Measurements from ENCODE around the gene PUDP.

PUDP gene

DNA sequence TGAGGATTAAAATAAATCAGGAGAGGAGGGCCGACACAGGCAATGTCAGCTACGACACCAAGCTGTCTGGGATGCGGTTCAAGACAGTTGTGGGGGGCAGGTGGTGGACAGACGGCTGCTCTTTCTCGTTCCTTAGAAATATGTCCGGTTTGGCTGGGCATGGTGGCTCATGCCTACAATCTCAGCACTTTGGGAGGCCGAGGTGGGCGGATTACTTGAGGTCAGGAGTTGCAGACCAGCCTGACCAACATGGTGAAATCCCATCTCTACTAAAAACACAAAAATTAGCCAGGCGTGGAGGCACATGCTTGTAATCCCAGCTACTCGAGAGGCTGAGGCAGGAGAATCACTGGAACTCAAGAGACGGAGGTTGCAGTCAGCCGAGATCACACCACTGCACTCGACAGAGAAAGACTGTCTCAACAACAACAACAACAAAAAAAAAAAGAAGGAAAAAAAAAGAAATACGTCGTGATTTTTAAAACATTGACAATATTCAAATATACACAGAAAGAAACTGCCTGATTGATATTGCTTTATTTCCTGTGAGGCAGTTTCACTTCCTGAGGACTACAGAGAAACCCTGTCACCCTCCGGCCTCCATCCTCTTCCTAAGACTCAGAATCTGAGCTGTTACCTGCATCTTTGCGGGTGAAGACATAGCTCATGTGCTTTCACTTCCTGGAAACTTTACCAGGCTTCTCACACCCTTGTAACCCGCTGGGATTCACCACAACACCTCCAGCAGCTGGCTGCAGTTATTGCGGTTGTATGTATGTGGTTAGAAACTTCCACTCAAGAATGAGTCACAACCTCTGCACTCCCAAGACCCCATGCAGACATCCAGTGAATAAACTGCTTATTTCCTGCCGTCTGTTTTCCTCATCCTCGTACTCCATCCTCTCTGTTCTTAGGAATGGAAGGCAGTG is 64.2 kb downstream of the PUDP start:
- peak in 1 of 2 donors; percentile 27 for DNase-seq
- no peak overlapping the region for H4K8ac ChIP-seq (ENCODE audit: low read depth, low read length)
- H3K9me3 ChIP-seq (ENCODE audit: insufficient read depth, low read depth, low read length) = no peaks in the 10 kb centered on the region
- no peak overlapping the region for H2BK5ac ChIP-seq (ENCODE audit: low read depth, low read length, poor library complexity)
- no peak overlapping the region for H4K91ac ChIP-seq (ENCODE audit: low read depth, low read length)
- H2AK5ac ChIP-seq (ENCODE audit: low read length) = no peak overlapping the region
- peaks cover 6 to 9% of the 10 kb centered on the region in 2 experiments for H3K4me1 ChIP-seq (ENCODE audit: control insufficient read depth in 1 of 2, insufficient read depth in 2 of 2, low read length in 2 of 2)
- H3K4me3 ChIP-seq (ENCODE audit: low read depth, low read length) = no peak overlapping the region
- H2BK120ac ChIP-seq (ENCODE audit: insufficient read depth, low read length, poor library complexity) = no peak overlapping the region
- H3K14ac ChIP-seq (ENCODE audit: low read length) = no peak overlapping the region
- H3K27ac ChIP-seq (ENCODE audit: low read depth, low read length) = no peak overlapping the region
- H3K18ac ChIP-seq (ENCODE audit: low read length) = no peak overlapping the region
- H3K4ac ChIP-seq (ENCODE audit: low read depth, low read length) = no peak overlapping the region
- H3K27me3 ChIP-seq (ENCODE audit: insufficient read depth, low read length) = no peaks in the 10 kb centered on the region
- no peak overlapping the region for H2BK12ac ChIP-seq (ENCODE audit: low read length)
- no peak overlapping the region for H4K12ac ChIP-seq (ENCODE audit: low read depth, low read length)
- no CpG with 5 or more reads among the region's 21 CpGs for WGBS (ENCODE audit: extremely low coverage, insufficient coverage, insufficient read length)
- no peak overlapping the region for H2AFZ ChIP-seq (ENCODE audit: insufficient read depth, low read length, poor library complexity)
- peaks cover 1 to 2% of the 10 kb centered on the region in 2 experiments for H3K36me3 ChIP-seq (ENCODE audit: control insufficient read depth in 1 of 2, insufficient read depth in 2 of 2, low read length in 2 of 2)
- no peak overlapping the region for H3K4me2 ChIP-seq (ENCODE audit: low read length)
- no peaks in the 10 kb centered on the region for H3K79me1 ChIP-seq (ENCODE audit: low read length)
- no peak overlapping the region for H3K23ac ChIP-seq (ENCODE audit: low read length)
- no peaks in the 10 kb centered on the region for H3K79me2 ChIP-seq (ENCODE audit: control insufficient read depth, insufficient read depth, low read length, poor library complexity)
- H3K9ac ChIP-seq (ENCODE audit: low read length) = no peak overlapping the region

DNA sequence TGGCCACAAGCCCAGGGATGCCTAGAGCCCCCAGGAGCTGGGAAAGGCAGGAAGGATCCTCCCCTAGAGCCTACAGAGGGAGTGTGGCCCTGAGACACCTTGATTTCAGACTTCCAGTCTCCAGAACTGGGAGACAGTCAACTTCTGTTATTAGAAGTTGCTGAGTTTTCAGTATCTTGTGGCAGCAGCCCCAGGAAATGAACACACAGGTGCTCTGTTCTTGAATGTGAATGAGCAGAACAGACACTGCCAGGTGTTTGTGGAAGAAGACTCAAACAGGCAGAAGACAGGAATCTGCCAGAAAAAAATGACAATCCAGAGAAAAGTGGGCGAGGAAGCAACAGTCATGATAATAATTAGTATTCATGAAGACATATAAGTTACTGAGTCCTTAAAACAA is 64.9 kb downstream of the PUDP start:
- no peak overlapping the region for H2BK120ac ChIP-seq (ENCODE audit: insufficient read depth, low read length, poor library complexity)
- no peak overlapping the region for H3K27ac ChIP-seq (ENCODE audit: low read depth, low read length)
- H3K4ac ChIP-seq (ENCODE audit: low read depth, low read length) = no peak overlapping the region
- H2BK5ac ChIP-seq (ENCODE audit: low read depth, low read length, poor library complexity) = no peak overlapping the region
- H3K79me2 ChIP-seq (ENCODE audit: control insufficient read depth, insufficient read depth, low read length, poor library complexity) = no peaks in the 10 kb centered on the region
- H3K79me1 ChIP-seq (ENCODE audit: low read length) = no peaks in the 10 kb centered on the region
- H3K4me3 ChIP-seq (ENCODE audit: low read depth, low read length) = no peak overlapping the region
- H3K9me3 ChIP-seq (ENCODE audit: insufficient read depth, low read depth, low read length) = no peaks in the 10 kb centered on the region
- no peak overlapping the region for H2AFZ ChIP-seq (ENCODE audit: insufficient read depth, low read length, poor library complexity)
- H2AK5ac ChIP-seq (ENCODE audit: low read length) = no peak overlapping the region
- no peak overlapping the region for H3K14ac ChIP-seq (ENCODE audit: low read length)
- H3K23ac ChIP-seq (ENCODE audit: low read length) = no peak overlapping the region
- no peaks in the 10 kb centered on the region for H3K27me3 ChIP-seq (ENCODE audit: insufficient read depth, low read length)
- no peak overlapping the region for H4K8ac ChIP-seq (ENCODE audit: low read depth, low read length)
- DNase-seq = no peak
- H3K36me3 ChIP-seq (ENCODE audit: control insufficient read depth in 1 of 2, insufficient read depth in 2 of 2, low read length in 2 of 2) = peaks cover 1 to 2% of the 10 kb centered on the region in 2 experiments
- H3K4me1 ChIP-seq (ENCODE audit: control insufficient read depth in 1 of 2, insufficient read depth in 2 of 2, low read length in 2 of 2) = peaks cover 6 to 9% of the 10 kb centered on the region in 2 experiments
- no peak overlapping the region for H4K91ac ChIP-seq (ENCODE audit: low read depth, low read length)
- no peak overlapping the region for H2BK12ac ChIP-seq (ENCODE audit: low read length)
- WGBS (ENCODE audit: extremely low coverage, insufficient coverage, insufficient read length) = no CpG with 5 or more reads among the region's 1 CpG
- no peak overlapping the region for H3K4me2 ChIP-seq (ENCODE audit: low read length)
- no peak overlapping the region for H3K9ac ChIP-seq (ENCODE audit: low read length)
- H3K18ac ChIP-seq (ENCODE audit: low read length) = no peak overlapping the region
- H4K12ac ChIP-seq (ENCODE audit: low read depth, low read length) = no peak overlapping the region

DNA sequence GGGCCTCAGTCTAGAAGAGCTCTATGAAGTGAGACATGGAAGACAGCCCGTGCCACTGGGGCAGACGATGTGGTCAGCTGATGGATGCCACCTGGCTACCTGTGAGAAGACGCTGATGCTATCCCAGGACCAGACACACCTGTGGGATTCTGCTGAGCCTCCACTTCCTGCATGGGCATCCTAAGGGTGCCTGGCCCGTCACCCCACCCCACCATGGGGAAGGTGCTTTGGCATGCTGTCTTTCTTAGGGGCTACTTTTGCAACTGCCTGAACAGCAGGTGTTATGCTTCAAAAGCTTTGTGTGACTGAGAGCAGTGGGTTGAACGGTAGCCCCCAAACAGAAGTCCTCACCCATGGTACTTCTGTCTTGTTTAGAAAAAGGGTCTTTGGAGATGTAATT is 65.4 kb downstream of the PUDP start:
- Histone ChIP-seq H4K12ac (ENCODE audit: low read depth, low read length) (no peak overlapping the region), H4K91ac (ENCODE audit: low read depth, low read length) (no peak overlapping the region), H3K36me3 (ENCODE audit: control insufficient read depth in 1 of 2, insufficient read depth in 2 of 2, low read length in 2 of 2) (peaks cover 1 to 2% of the 10 kb centered on the region in 2 experiments), H2BK120ac (ENCODE audit: insufficient read depth, low read length, poor library complexity) (no peak overlapping the region), H3K79me1 (ENCODE audit: low read length) (no peaks in the 10 kb centered on the region), H3K27me3 (ENCODE audit: insufficient read depth, low read length) (no peaks in the 10 kb centered on the region), H3K4me2 (ENCODE audit: low read length) (no peak overlapping the region), H3K79me2 (ENCODE audit: control insufficient read depth, insufficient read depth, low read length, poor library complexity) (no peaks in the 10 kb centered on the region), H2AK5ac (ENCODE audit: low read length) (no peak overlapping the region), H3K4me1 (ENCODE audit: control insufficient read depth in 1 of 2, insufficient read depth in 2 of 2, low read length in 2 of 2) (peaks cover 6 to 9% of the 10 kb centered on the region in 2 experiments), H3K4me3 (ENCODE audit: low read depth, low read length) (no peak overlapping the region), H3K9ac (ENCODE audit: low read length) (no peak overlapping the region), H2AFZ (ENCODE audit: insufficient read depth, low read length, poor library complexity) (no peak overlapping the region), H3K23ac (ENCODE audit: low read length) (no peak overlapping the region), H3K9me3 (ENCODE audit: insufficient read depth, low read depth, low read length) (no peaks in the 10 kb centered on the region), H4K8ac (ENCODE audit: low read depth, low read length) (no peak overlapping the region), H2BK12ac (ENCODE audit: low read length) (no peak overlapping the region), H3K4ac (ENCODE audit: low read depth, low read length) (no peak overlapping the region), H3K27ac (ENCODE audit: low read depth, low read length) (no peak overlapping the region), H3K18ac (ENCODE audit: low read length) (no peak overlapping the region), H2BK5ac (ENCODE audit: low read depth, low read length, poor library complexity) (no peak overlapping the region), H3K14ac (ENCODE audit: low read length) (no peak overlapping the region)
- no peak for DNase-seq
- no CpG with 5 or more reads among the region's 5 CpGs for WGBS (ENCODE audit: extremely low coverage, insufficient coverage, insufficient read length)

DNA sequence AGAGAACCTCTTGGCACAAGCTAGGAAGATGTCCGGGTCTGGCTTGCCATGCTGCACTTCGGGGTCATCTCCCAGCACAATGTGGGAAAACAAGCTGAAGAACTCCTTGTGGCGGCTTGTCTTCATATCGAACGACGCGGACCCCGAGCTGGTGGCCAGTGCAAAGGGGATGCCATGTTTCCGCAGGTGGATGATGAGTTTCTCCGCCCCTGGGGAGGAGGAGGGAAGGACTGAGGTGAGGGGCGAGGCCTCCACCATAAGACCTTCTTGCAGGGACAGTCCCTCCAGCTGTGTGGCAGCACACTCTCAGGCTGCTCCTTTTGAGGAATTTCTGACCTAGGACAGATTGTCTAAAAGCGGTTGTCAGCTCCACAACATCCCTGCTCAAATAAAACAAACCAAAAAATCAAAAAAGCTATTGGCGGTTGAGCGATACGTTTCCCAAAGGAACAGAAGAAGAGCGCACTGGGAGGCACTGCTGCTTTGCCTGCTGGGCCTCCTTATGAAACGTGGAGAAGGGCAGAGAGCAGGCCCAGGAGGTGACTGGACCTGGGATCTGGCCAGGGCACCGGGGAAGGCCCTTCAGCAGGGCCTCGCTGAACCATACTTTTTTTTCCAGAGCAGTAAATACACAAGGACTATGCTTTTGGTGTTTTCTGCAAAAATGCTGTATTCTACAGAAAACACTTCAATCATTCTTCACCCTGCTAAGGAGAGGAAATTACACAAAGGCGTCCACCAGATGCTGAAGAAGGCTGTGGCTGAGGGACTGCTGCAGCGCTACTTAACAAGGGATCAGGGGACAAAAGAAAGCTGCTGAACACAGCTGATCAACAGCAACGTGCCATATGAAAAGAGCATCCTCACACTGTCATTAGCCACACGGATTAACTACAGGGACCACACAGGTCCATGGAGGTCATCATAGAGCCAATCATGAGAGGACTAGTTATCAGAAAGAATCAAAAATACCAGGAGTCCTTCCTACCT is 70.4 kb downstream of the PUDP start:
- no peaks in the 10 kb centered on the region for H3K9me3 ChIP-seq (ENCODE audit: insufficient read depth, low read depth, low read length)
- H3K9ac ChIP-seq (ENCODE audit: low read length) = no peak overlapping the region
- H2BK5ac ChIP-seq (ENCODE audit: low read depth, low read length, poor library complexity) = no peak overlapping the region
- H3K27ac ChIP-seq (ENCODE audit: low read depth, low read length) = no peak overlapping the region
- H3K36me3 ChIP-seq (ENCODE audit: control insufficient read depth in 1 of 2, insufficient read depth in 2 of 2, low read length in 2 of 2) = peaks cover 0 to 2% of the 10 kb centered on the region in 2 experiments
- DNase-seq = no peak
- H3K4me1 ChIP-seq (ENCODE audit: control insufficient read depth in 1 of 2, insufficient read depth in 2 of 2, low read length in 2 of 2) = peaks cover 0 to 7% of the 10 kb centered on the region in 2 experiments
- H3K23ac ChIP-seq (ENCODE audit: low read length) = no peak overlapping the region
- no peak overlapping the region for H4K91ac ChIP-seq (ENCODE audit: low read depth, low read length)
- no peak overlapping the region for H2AK5ac ChIP-seq (ENCODE audit: low read length)
- no peak overlapping the region for H3K18ac ChIP-seq (ENCODE audit: low read length)
- no peak overlapping the region for H3K14ac ChIP-seq (ENCODE audit: low read length)
- no peaks in the 10 kb centered on the region for H3K79me1 ChIP-seq (ENCODE audit: low read length)
- no CpG with 5 or more reads among the region's 23 CpGs for WGBS (ENCODE audit: extremely low coverage, insufficient coverage, insufficient read length)
- no peak overlapping the region for H2AFZ ChIP-seq (ENCODE audit: insufficient read depth, low read length, poor library complexity)
- H3K4me3 ChIP-seq (ENCODE audit: low read depth, low read length) = no peak overlapping the region
- no peak overlapping the region for H2BK120ac ChIP-seq (ENCODE audit: insufficient read depth, low read length, poor library complexity)
- H3K4me2 ChIP-seq (ENCODE audit: low read length) = no peak overlapping the region
- H3K4ac ChIP-seq (ENCODE audit: low read depth, low read length) = no peak overlapping the region
- no peaks in the 10 kb centered on the region for H3K27me3 ChIP-seq (ENCODE audit: insufficient read depth, low read length)
- no peak overlapping the region for H4K8ac ChIP-seq (ENCODE audit: low read depth, low read length)
- H4K12ac ChIP-seq (ENCODE audit: low read depth, low read length) = no peak overlapping the region
- H2BK12ac ChIP-seq (ENCODE audit: low read length) = no peak overlapping the region
- H3K79me2 ChIP-seq (ENCODE audit: control insufficient read depth, insufficient read depth, low read length, poor library complexity) = no peaks in the 10 kb centered on the region

All from trophoblast cell (in vitro differentiated cells and primary cell).